ENCODE results near the gene RELB. TPM values are rescaled to one million over a fixed set of nuclear protein-coding genes. Genes with fewer than 3 reads are reported as not detected.
A peak's percentile ranks its signal among the peaks of the same experiment; 100 is the strongest.

Gene RELB
- total RNA-seq, 2 donors from 2014 or later = 17.1 to 42.4 TPM

GRCh38 chr19:45070214-45070613 lies 69.0 kb downstream of the RELB start:
- TF ChIP-seq CTCF (IDR thresholded peaks at IDR 0.05) = no peak
- Histone ChIP-seq H3K9ac (ENCODE audit: low read depth in 2 of 2, low read length in 2 of 2) (no peak overlapping the region), H3K36me3 (peaks cover 8% of the 10 kb centered on the region), H3K27ac (no peak overlapping the region), H3K4me1 (no peaks in the 10 kb centered on the region), H3K9me3 (no peaks in the 10 kb centered on the region), H3K4me3 (no peak overlapping the region), H3K27me3 (no peaks in the 10 kb centered on the region)
- intact Hi-C loops (cut with DNase I) = no loop called here
- no peak for DNase-seq

- intact Hi-C loops (cut with DNase I) = no loop called here
- no peak overlapping the region for H3K9ac ChIP-seq (ENCODE audit: low read depth in 2 of 2, low read length in 2 of 2)
- H3K4me1 ChIP-seq = no peaks in the 10 kb centered on the region
- H3K27me3 ChIP-seq = no peaks in the 10 kb centered on the region
- no peaks in the 10 kb centered on the region for H3K9me3 ChIP-seq
- peaks cover 8% of the 10 kb centered on the region for H3K36me3 ChIP-seq
- TF ChIP-seq CTCF (IDR thresholded peaks at IDR 0.05) = no peak
- H3K4me3 ChIP-seq = no peak overlapping the region
- no peak overlapping the region for H3K27ac ChIP-seq
- no peak for DNase-seq
These were observed 69.7 kb downstream of the RELB start for GRCh38 chr19:45070861-45071544.

GRCh38 chr19:45071545-45071938 lies 70.3 kb downstream of the RELB start:
- Histone ChIP-seq H3K36me3 (peaks cover 8% of the 10 kb centered on the region), H3K9me3 (no peaks in the 10 kb centered on the region), H3K9ac (ENCODE audit: low read depth in 2 of 2, low read length in 2 of 2) (no peak overlapping the region), H3K27me3 (no peaks in the 10 kb centered on the region), H3K4me3 (no peak overlapping the region), H3K4me1 (peaks cover 1% of the 10 kb centered on the region), H3K27ac (no peak overlapping the region)
- no peak for DNase-seq
- intact Hi-C loops (cut with DNase I) = no loop called here
- TF ChIP-seq CTCF (IDR thresholded peaks at IDR 0.05) = no peak

- H3K9me3 ChIP-seq = no peaks in the 10 kb centered on the region
- no peak overlapping the region for H3K27ac ChIP-seq
- intact Hi-C loops (cut with DNase I) = no loop called here
- H3K27me3 ChIP-seq = no peaks in the 10 kb centered on the region
- TF ChIP-seq CTCF (IDR thresholded peaks at IDR 0.05) = no peak
- H3K36me3 ChIP-seq = peaks cover 8% of the 10 kb centered on the region
- DNase-seq = no peak
- no peak overlapping the region for H3K9ac ChIP-seq (ENCODE audit: low read depth in 2 of 2, low read length in 2 of 2)
- H3K4me1 ChIP-seq = peaks cover 7% of the 10 kb centered on the region
- no peak overlapping the region for H3K4me3 ChIP-seq
These were observed 70.9 kb downstream of the RELB start for GRCh38 chr19:45071969-45072790.

- peaks cover 15% of the 10 kb centered on the region for H3K4me1 ChIP-seq
- no peak for DNase-seq
- no peaks in the 10 kb centered on the region for H3K27me3 ChIP-seq
- intact Hi-C loops (cut with DNase I) = no loop called here
- H3K4me3 ChIP-seq = peak overlapping the region; percentile 66
- peak overlapping the region in 1 of 2 donors; percentile 53 for H3K9ac ChIP-seq (ENCODE audit: low read depth in 2 of 2, low read length in 2 of 2)
- H3K36me3 ChIP-seq = peaks cover 2% of the 10 kb centered on the region
- no peaks in the 10 kb centered on the region for H3K9me3 ChIP-seq
- no peak for TF ChIP-seq CTCF (IDR thresholded peaks at IDR 0.05)
- peak overlapping the region; percentile 40 for H3K27ac ChIP-seq
These were observed 73.6 kb downstream of the RELB start for GRCh38 chr19:45074744-45075300.

Data from colonic mucosa (tissue), 4 donors.